Measurements from ENCODE around the gene HECW1.

- TF ChIP-seq CTCF (conservative IDR thresholded peaks at IDR 0.05), result no peak
- TF ChIP-seq EZH2 (IDR thresholded peaks at IDR 0.05; ENCODE audit: low read depth), result no peak
Observed at GRCh38 chr7:43372676-43373355, 260.4 kb downstream of the HECW1 start.

All from PC-9 (cell line).